ENCODE results near the gene SPOCK3.
"Not testable (repeated sequence)": the region's sequence is repeated elsewhere in the genome, so short reads cannot be mapped to it uniquely, and the experiment has no call there.

SPOCK3 gene

DNA sequence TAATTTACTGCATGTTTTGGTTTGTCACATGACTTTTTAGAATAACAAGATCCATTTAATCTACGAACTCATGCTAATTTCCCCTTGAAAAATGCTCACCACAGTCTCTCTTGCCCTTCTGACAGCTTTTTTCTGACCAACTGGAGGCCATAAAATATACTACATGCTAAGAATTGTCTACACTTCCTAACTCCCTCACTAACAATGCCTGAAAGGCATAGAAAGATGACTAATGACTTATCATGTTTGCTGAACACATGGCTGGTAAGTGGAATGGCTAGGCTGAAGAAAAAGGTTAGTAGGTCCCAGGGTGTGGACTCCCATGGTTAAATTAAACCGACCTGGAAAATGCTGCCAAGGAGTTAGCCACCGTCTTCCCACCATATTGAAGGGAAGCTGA lies 309.9 kb downstream of the SPOCK3 start:
- DNase-seq = no peak

DNA sequence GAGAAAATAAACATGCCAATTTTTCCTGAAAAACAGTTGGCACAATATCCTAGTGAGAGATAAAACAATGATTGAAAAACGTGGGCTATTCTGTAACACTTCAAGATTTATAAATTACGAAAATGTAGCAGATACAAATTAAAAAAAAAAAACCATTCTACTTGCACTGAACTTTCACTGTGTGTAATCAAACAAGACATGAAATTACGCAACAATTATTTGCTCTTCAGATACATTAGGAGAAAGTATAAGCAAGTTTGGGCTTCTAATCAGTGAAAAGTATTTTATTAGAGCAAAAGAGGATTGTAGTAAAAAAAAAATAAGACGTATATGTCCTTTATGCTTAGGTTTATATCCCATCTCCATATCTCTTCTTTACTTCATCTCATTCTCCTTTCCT lies 320.4 kb downstream of the SPOCK3 start:
- no peak for DNase-seq

GRCh38 chr4:166903408-166903807 lies 330.9 kb downstream of the SPOCK3 start:
- no peak for DNase-seq

DNA sequence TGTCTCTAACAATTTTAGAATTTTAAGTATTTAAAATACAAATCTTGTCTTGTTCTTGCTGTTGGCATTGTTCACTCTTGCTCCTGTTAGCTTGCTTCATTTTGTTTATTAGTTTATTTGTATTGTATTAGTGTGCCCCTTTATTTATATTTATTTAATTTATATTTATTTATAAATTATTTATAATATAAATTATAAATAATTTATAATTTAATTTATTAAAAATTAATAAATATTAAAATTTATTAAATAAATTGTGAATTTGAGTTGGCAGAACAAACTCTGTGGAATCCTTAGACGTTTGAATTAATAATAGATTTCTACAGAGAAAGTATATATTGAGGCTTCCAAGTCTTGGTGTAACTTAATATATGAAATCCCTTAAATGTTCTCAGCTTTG lies 331.4 kb downstream of the SPOCK3 start:
- DNase-seq = no peak

DNA sequence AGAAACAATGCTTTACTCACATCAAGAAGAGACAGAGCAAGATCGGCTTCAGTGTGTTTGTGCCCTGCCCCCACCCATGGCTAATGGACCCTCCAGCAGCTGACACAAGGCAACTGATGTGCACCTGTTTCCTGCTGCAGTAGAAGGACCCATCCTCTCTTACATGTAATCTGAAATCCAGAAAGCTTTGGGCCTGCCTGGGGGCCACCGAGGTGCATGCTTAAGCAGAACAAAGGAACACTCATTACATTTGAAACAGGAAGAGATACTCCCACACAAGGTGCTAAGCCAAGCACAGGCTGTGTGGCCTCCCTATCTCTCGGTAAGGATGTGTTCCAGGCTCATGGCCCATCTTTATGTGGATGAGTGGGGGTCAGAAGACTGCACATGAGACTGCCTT lies 338.0 kb downstream of the SPOCK3 start:
- no peak for DNase-seq

DNA sequence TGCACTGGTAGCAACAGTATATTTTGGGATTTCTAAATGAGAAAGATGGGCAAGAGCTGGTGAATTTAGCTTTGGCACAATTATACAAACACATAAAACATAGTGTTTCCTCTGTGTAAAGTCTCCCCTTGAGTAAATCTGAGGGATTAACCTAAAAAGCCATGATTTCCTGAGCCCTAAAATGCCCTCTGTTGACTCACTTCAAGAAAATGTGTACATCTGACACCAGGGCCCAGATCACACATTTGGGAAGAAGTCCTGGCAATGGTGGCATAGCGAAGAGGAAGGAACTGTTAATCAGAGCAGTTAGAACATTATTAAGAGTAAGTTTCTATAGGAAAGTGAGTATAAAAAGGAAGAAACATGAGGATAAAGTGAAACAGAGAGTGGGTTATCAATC lies 338.5 kb downstream of the SPOCK3 start:
- DNase-seq = no peak

- no peak for DNase-seq
These were observed 346.8 kb downstream of the SPOCK3 start for GRCh38 chr4:166887457-166887856.

- DNase-seq = no peak
These were observed 347.6 kb downstream of the SPOCK3 start for GRCh38 chr4:166886718-166887117.

DNA sequence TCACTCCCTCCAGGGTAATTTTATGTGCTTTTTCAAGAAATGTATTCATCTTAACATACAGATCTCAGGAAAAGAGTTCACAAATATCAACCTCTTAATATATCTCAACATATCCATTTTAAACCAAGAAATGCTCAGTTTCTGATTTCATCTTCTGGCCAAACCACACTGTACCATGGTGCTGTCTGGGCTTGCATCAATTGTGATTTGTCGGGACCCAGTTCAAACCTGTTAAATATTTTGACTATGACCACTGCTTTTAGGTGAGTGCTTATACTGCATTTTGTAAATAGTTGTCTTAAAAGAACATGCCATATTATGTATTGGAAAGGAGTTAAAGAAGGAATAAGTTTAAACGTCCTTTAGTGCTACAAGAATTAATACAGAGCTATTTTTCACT lies 352.1 kb downstream of the SPOCK3 start:
- DNase-seq = no peak

- DNase-seq = no peak
These were observed 358.5 kb downstream of the SPOCK3 start for GRCh38 chr4:166875821-166876220.

DNA sequence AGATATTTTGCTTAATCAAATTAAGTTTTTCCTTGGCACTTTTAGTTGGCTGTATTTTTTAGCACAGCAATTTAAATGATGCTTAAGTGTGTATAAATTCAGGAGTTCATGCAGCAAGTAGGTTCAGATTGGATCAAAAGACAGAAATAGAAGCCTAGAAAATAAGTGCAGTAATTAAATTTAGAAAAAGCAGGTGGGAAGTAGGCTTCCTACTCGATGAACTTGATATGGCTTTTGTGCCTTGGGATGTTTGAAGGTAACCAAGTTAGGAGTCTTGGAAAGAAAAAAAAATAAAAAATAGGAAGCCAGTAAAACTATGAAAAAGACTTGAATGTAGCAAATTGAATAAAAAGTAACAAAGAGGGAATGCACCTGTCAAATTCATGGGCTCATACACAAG lies 372.3 kb downstream of the SPOCK3 start:
- no peak for DNase-seq

DNA sequence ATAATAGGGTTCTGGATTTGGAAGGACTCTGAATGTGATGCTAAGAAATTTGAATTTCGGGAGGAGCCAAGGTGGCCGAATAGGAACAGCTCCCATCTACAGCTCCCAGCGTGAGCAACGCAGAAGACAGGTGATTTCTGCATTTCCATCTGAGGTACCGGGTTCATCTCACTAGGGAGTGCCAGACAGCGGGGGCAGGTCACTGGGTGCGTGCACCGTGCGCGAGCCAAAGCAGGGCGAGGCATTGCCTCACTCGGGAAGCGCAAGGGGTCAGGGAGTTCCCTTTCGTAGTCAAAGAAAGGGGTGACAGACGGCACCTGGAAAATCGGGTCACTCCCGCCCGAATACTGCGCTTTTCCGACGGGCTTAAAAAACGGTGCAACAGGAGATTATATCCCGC lies 383.9 kb downstream of the SPOCK3 start:
- not testable (repeated sequence) for DNase-seq

- no peak for DNase-seq
These were observed 387.4 kb downstream of the SPOCK3 start for GRCh38 chr4:166846939-166847338.

GRCh38 chr4:166842795-166843261 lies 391.5 kb downstream of the SPOCK3 start:
- DNase-seq = no peak

- no peak for DNase-seq
These were observed 394.6 kb downstream of the SPOCK3 start for GRCh38 chr4:166839615-166840251.

GRCh38 chr4:166838975-166839614 lies 395.2 kb downstream of the SPOCK3 start:
- DNase-seq = no peak

GRCh38 chr4:166836865-166837264 lies 397.4 kb downstream of the SPOCK3 start:
- no peak for DNase-seq

GRCh38 chr4:166827629-166828028 lies 406.7 kb downstream of the SPOCK3 start:
- DNase-seq = no peak

DNA sequence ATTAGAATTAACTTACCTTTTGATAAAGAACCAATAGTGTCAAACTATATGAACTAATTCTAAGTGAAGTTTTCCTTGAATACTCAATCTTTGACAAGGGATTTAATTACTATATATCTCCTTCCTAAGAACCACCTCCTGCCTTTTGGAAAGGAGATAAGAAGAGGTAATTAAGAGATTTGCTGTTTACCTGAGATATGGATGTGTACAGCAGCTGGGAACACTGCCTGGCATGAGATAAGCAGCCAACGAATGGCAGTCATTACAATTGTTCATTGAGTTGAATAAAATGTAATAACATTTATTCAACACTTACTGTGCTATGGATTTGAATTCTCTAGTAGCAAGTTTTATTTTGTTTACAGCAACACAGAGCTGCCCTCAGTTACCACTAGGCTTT lies 407.1 kb downstream of the SPOCK3 start:
- DNase-seq = no peak

DNA sequence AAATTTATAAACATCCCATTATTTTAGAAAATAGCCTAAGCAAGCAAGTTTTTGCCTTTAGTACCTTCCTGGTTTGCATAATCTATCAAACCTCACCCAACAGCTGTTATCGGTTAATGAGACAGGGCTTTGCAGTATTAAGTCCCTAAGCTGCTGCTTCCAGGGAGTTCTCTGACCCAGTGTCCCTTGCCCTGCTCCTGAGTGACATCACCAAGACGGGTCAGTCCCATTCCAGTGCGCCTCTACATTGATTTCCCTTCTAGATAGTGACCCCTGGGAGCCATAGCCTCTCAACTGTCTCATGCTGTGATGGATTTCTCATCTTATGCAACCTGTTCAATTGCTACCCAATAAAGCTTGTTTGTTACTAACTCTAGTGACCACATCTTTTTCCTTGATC lies 410.4 kb downstream of the SPOCK3 start:
- no peak for DNase-seq

DNA sequence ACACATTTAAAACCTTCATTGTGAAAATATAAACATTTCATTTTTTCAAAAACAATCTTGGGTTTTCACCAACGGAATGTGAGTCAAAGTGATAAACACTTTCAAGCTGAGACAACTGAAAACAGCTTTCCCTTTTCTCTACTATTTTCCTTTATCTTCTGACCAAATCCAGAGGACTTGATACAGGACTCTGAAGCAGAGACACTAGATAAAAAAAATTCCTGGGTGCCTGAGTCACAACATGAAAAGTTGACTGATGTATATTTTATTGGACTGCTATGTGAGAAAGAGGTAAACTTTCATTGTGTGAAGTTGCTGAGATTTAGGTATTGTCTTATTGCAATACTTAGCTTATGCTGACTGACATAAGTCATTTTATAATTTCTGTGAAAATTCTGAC lies 411.2 kb downstream of the SPOCK3 start:
- no peak for DNase-seq

DNA sequence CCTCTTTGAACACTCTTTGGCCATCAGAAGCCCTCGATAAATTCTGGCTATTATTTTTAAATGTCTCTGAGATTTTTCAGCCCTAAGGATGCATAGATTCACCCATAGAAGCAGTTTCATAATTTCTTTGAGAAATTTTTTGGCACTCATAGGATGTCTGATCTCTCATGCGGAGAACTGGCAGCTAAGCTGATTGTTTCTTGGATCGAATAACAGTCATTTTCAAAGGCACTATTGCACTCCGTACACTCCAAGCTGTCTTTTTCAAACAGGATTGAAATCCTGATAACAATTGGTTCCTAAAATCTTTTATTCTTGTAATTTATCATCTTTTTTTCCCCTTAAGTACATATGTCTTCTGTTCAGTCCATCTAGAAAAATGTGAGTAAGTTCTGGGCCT lies 411.9 kb downstream of the SPOCK3 start:
- no peak for DNase-seq

- DNase-seq = no peak
These were observed 417.4 kb downstream of the SPOCK3 start for GRCh38 chr4:166816890-166817289.

GRCh38 chr4:166808380-166808779 lies 425.9 kb downstream of the SPOCK3 start:
- no peak for DNase-seq

- DNase-seq = no peak
These were observed 431.9 kb downstream of the SPOCK3 start for GRCh38 chr4:166802346-166802745.

Data from NCI-H2171 treated with DMSO at 0.1 percent for 48 hours (cell line).